Ovary (tissue), 9 donors: Measurements from ENCODE around the gene ZNF524. TPM values are rescaled to one million over a fixed set of nuclear protein-coding genes. Genes with fewer than 3 reads are reported as not detected.

Source experiments
- DNase-seq, 5 donors: peaks; one replicate each; pipeline ENCODE4 v3.0.0-alpha.2; 2019 to 2020
- H3K27ac ChIP-seq, 2 donors: fragments of 200-600 bp; one replicate each; pipeline versions ENCODE4 v1.5.1 to v1.8.0; 2019 to 2022
- H3K27me3 ChIP-seq: fragments of 200-600 bp; one replicate; pipeline ENCODE4 v1.8.0; 2022
- H3K36me3 ChIP-seq: fragments of 200-600 bp; sonication (generic); one replicate; pipeline ENCODE4 v1.5.1; 2019
- H3K4me1 ChIP-seq: one replicate; pipeline ENCODE4 v1.8.1; 2013; ENCODE audit warnings: mild to moderate bottlenecking, moderate library complexity; ENCODE audit not compliant: insufficient read depth
- H3K4me3 ChIP-seq: fragments of 200-600 bp; sonication (generic); one replicate; pipeline ENCODE4 v1.5.1; 2017
- H3K9me3 ChIP-seq, 2 donors: fragments of 200-600 bp in 1 of 2; sonication (generic) in 1 of 2; one replicate each; pipeline versions ENCODE4 v1.5.1 to v1.8.1; 2013 to 2019; ENCODE audit warnings: mild to moderate bottlenecking in 1 of 2, moderate library complexity in 1 of 2
- CTCF ChIP-seq, 3 donors: fragments of 450-650 bp in 2 of 3; fragments of 200-600 bp in 1 of 3; IDR thresholded peaks; one replicate each; pipeline versions ENCODE4 v1.5.1 to v1.8.0; 2016 to 2022; ENCODE audit warnings: antibody characterized with exemption in 3 of 3, mild to moderate bottlenecking in 1 of 3
- EP300 ChIP-seq: sonication (generic); formaldehyde crosslinking; IDR thresholded peaks from one replicate; pipeline ENCODE4 v1.6.1; 2017; ENCODE audit warnings: antibody characterized with exemption
- POLR2A ChIP-seq: fragments of 450-650 bp; IDR thresholded peaks from one replicate; pipeline ENCODE4 v1.6.1; 2017; ENCODE audit warnings: antibody characterized with exemption, mild to moderate bottlenecking, moderate library complexity
- WGBS, 3 donors: extraction: QIAGEN DNeasy Blood & Tissue Kit in 1 of 3; methylation state at CpG; one replicate each; pipeline versions ENCODE4 v1.1.5 to v1.1.7; 2013 to 2017; 5-methylcytosine and 5-hydroxymethylcytosine counted together
- intact Hi-C, 4 donors: fragments of 100-400 bp; cut with DNase I; formaldehyde crosslinking; loops; one replicate each; pipeline versions ENCODE4 v1.11.0 to v1.15.1; 2022 to 2023
- polyA plus RNA-seq, 2 donors: library from polyadenylated mRNA; stranded (reverse); fragments of 200-250 nt in 1 of 2; fragments of 350-450 nt in 1 of 2; fragmentation: Illumina TruSeq in 1 of 2; extraction: RNeasy Lipid Tissue Mini Kit (QIAGEN cat#74804) in 1 of 2; gene quantifications; one replicate each; pipeline ENCODE4 v1.2.3, GENCODE V29; 2013 to 2014
- total RNA-seq, 7 donors: library from RNA; depleted of rRNA in 2 of 7; stranded (reverse); fragments of >200 nt in 2 of 7; fragmentation: NEBNext Ultra II Directional in 3 of 7; extraction: Animal tissue kit (Norgen Biotek cat#: 25700) in 3 of 7; gene quantifications; one replicate each; pipeline versions ENCODE4 v1.1.0 to v1.2.4, GENCODE V29; 2016 to 2023
- donor health status: DM: no; HTN: no; CAD: no; lungs with moderate emphysema.
- donor health status: DM: no; HTN: no; CAD: no.
- donor health status: Bipolar disorder and iron deficiency.
- donor health status: DM: yes; HTN: yes; CAD: no.
- donor health status: DM: no; HTN: no; CAD: no.
- donor health status: DM: yes; HTN: yes; CAD: no.

Gene ZNF524
- total and polyA plus RNA-seq, 9 donors: 0.15 to 28.0 (median 17.8) TPM

- DNase-seq: peak in 2 of 5 donors; percentile 36 to 51
- Histone ChIP-seq H3K27me3 (no peaks in the 10 kb centered on the region), H3K9me3 (no peaks in the 10 kb centered on the region), H3K27ac (peak overlapping the region; percentile 95 to 96), H3K36me3 (no peaks in the 10 kb centered on the region), H3K4me3 (peak overlapping the region; percentile 93), H3K4me1 (peaks cover 13% of the 10 kb centered on the region)
- 1% methylated on average over 25 of the region's 25 CpGs for WGBS, 3 donors
- TF ChIP-seq EP300 (no peak), CTCF (IDR thresholded peaks at IDR 0.05) (no peak), POLR2A (no peak)
- intact Hi-C loops: no loop called here
Observed at GRCh38 chr19:55641426-55642152, 41.5 kb downstream of the ZNF524 start.

- intact Hi-C loops: no loop called here
- DNase-seq: peak in 4 of 5 donors; percentile 39 to 69 (median 65)
- no peaks in the 10 kb centered on the region for H3K36me3 ChIP-seq
- H3K4me3 ChIP-seq: peak overlapping the region; percentile 93
- 0 to 1% (median 1%) methylated on average over 43 to 65 of the region's 65 CpGs for WGBS, 3 donors
- TF ChIP-seq POLR2A: no peak
- TF ChIP-seq CTCF (IDR thresholded peaks at IDR 0.05): no peak
- no peak for TF ChIP-seq EP300
- H3K27ac ChIP-seq: peak overlapping the region; percentile 95 to 96
- H3K4me1 ChIP-seq: peaks cover 11% of the 10 kb centered on the region
- no peaks in the 10 kb centered on the region for H3K27me3 ChIP-seq
- no peaks in the 10 kb centered on the region for H3K9me3 ChIP-seq
Observed at GRCh38 chr19:55642153-55643002, 42.3 kb downstream of the ZNF524 start.

- Histone ChIP-seq H3K36me3 (no peaks in the 10 kb centered on the region), H3K9me3 (no peaks in the 10 kb centered on the region), H3K4me1 (peaks cover 11% of the 10 kb centered on the region), H3K27me3 (no peaks in the 10 kb centered on the region), H3K27ac (peak within 1 kb of the TSS; percentile 95 to 96), H3K4me3 (peak within 1 kb of the TSS; percentile 93)
- intact Hi-C loops: no loop called here
- TF ChIP-seq CTCF (IDR thresholded peaks at IDR 0.05) (no peak), POLR2A (no peak), EP300 (no peak)
- peak; percentile 63 to 84 (median 74) for DNase-seq
- 1% methylated on average over 47 to 56 of the region's 56 CpGs for WGBS, 3 donors
Observed at GRCh38 chr19:55643003-55643886, 43.2 kb downstream of the ZNF524 start, which contains the start of gene ZNF581. ZNF581 (plus strand) TSS chr19:55643649; CDS start chr19:55644572, 923 bp downstream.

GRCh38 chr19:55643887-55644176 is 43.7 kb downstream of the ZNF524 start:
- WGBS, 3 donors: 0 to 1% (median 1%) methylated on average over 15 of the region's 15 CpGs
- TF ChIP-seq EP300: no peak
- no peak for TF ChIP-seq POLR2A
- no peak for TF ChIP-seq CTCF (IDR thresholded peaks at IDR 0.05)
- H3K27me3 ChIP-seq: no peaks in the 10 kb centered on the region
- DNase-seq: peak in 1 of 5 donors; percentile 48
- peaks cover 13% of the 10 kb centered on the region for H3K4me1 ChIP-seq
- intact Hi-C loops: no loop called here
- H3K4me3 ChIP-seq: peak overlapping the region; percentile 93
- H3K36me3 ChIP-seq: no peaks in the 10 kb centered on the region
- no peaks in the 10 kb centered on the region for H3K9me3 ChIP-seq
- H3K27ac ChIP-seq: peak overlapping the region; percentile 74 to 95
